GM18499 (cell line): Measurements from ENCODE around the gene RPL5.

Source experiments
- ATAC-seq: cut with Tn5 transposase; IDR thresholded peaks from one replicate; pipeline ENCODE4 v1.9.1; 2021; ENCODE audit warnings: moderate number of reproducible peaks; ENCODE audit not compliant: insufficient read depth, unreplicated experiment

RPL5 gene

DNA sequence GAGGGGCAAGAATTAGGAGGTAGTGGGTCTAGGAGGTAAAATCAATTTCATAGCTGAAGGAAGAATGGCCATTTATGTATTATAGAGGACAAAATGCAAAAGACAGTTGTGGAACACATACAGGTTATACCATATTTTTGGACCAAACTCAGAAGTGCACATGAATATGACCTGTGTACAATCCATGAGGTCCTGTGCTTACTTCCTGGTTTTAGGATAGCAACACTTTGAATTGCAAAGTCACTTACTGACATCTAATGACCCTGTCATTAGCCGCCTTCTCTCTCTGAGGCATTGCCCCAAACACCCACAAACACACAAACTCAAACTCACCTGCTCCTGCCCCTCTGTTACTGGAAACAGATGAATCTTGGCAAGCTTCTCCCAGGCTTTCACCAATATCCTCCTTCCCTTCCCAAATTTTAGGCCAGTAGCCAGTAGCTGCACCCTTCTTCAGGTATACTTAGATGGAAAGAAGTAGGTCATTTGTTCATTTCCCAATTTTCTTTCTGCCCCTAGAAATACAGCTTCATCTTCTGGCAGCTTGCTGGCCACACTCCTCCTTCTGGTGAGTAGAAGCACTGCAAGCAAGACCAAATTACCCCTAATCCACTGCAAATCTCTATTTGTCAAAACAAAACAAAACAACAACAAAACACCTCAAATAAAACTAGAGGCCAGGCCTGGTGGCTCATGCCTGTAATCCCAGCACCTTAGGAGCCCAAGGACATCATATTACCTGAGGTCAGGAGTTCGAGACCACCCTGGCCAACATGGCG lies 13.7 kb upstream of the RPL5 start:
- no peak for ATAC-seq

GRCh38 chr1:92820024-92820423 lies 11.8 kb upstream of the RPL5 start:
- ATAC-seq = no peak

DNA sequence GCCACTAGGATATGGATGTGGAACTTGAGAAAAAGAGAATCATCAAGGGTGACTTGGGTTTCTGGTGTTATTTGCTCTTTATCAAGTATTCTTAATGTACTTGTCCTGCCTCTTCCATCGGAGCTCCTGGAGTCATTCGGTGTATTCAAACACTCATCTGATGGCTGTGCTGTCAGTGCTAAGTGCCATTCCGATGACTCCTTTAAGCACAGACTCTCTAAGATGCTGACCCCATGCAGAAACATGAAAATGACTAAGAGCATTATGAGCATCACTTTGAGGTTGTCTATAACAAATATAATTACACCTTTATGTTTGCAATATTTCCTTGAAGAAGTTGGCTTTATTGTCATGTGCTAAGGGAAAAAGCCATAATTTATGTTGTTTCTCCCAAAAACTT lies 11.3 kb upstream of the RPL5 start:
- no peak for ATAC-seq

- no peak for ATAC-seq
Observed at GRCh38 chr1:92822879-92823278, 9.0 kb upstream of the RPL5 start.

DNA sequence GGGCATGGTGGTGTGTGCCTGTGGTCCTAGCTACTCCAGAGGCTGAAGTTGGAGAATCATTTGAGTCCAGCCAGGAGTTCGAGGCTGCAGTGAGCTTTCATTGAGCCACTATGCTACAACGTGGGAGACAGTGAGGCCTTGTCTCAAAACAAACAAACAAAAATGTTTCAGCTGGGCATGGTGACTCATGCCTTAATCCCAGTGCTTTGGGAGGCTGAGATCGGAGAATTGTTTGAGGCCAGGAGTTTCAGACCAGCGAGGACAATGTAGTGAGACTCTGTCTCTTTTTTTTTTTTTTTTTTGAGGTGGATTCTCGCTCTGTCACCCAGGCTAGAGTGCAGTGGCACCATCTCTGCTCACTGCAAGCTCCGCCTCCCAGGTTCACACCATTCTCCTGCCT lies 5.0 kb upstream of the RPL5 start:
- no peak for ATAC-seq

DNA sequence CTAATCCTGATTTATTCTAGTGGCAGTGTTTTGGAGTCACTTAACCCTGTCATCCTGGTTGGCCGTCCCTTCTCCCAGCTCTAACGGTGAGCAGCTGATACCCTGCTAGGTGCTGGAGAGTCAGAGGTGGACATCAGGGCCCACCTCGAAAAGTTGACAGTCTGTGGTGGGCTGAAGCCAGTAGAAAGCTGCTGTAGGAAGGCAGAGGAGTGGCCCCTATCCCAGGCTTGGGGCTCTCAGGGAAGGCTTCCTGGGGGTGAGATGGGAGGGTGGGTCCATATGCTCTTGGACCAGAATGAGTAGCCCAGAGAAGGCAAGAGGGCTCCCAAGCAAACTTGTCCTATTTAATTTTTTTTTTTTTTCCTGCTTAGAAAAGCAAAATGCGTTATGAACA lies 475 bp upstream of the RPL5 start:
- no peak for ATAC-seq

DNA sequence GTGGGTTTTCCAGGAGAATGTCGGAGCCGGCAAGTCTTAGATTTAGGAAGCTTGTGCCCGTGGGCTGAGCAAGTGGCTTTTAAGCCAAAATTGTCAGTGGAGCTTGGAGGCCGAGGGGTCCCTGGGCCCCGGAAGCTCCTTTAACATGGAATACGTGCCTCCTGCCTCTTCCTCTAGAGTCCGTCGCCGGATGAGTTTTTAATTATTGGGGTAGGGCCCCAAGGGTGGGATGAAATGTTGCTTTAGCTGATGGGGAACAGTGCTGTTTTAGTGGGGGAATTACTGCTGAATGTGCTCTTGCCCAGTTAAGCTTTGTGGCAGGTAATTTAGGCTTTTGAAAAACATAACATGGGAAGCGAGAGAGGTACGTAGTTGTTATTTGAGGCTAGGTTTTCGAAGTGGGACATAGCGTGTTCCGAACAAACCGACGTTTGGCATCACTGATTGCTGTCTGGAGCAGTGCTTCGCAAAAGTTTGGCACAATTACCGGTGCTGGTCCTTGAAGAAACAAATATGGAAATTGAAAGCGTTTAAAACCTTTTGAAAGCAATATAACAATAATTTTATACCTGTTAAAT lies 786 bp downstream of the RPL5 start:
- no peak for ATAC-seq

DNA sequence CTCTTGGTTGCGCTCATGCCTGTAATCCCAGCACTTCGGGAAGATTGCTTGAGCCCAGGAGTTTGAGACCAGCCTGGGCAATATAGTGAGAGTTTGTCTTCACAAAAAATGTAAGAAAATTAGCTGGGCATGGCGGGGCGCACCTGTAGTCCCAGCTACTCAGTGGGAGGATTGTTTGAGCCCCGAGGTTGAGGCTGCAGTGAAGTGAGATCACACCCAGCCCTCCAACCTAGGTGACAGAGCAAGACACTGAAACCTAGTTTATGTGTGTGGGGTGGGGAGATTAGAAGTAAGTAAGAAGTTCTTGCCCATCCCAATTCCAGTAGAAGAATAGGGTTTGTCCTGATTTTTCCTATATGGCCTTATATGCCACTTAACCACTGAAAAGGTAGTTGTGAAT lies 2.0 kb downstream of the RPL5 start:
- no peak for ATAC-seq

- no peak for ATAC-seq
Observed at GRCh38 chr1:92834617-92835016, 2.8 kb downstream of the RPL5 start.

DNA sequence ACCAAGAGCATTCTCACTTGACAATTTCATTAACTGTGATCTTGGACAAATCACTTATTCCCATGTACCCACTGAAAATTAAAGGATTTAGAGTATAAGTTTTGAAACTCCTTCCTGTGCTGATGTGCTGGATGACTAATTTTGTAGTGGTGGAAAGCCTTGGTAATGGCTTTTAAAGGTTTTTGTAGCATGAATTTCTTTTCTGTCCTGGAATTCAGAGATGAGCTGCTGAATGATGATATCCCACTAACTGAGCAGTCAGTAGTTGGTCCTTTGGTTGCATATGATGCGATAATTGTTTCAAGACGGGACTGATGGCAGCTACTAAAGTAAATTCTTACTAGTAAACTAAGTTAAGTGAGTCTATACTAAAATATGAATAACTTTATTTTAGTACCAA lies 5.2 kb downstream of the RPL5 start:
- ATAC-seq = no peak

DNA sequence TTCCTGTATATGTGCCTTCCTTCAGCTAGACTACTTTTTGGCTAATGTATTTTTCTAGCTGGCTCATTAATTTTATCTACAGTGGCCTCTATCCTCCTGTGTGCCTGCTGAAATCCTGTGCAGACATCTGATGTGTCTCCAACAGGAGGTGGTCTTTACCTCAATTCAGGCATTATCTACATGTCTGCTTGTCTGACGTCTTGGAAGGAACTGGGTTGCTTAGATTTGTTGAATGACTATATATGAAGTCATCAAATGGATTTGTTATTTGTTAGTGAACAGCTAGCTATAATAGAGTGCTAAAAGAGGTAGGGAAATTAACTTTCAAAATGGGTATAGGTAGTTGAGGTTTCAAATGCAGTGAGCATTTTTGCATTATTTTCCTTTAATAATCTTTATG lies 6.7 kb downstream of the RPL5 start:
- no peak for ATAC-seq

- no peak for ATAC-seq
Observed at GRCh38 chr1:92839442-92839841, 7.6 kb downstream of the RPL5 start.

- no peak for ATAC-seq
Observed at GRCh38 chr1:92840600-92840999, 8.8 kb downstream of the RPL5 start.

GRCh38 chr1:92842082-92843045 lies 10.5 kb downstream of the RPL5 start:
- no peak for ATAC-seq

DNA sequence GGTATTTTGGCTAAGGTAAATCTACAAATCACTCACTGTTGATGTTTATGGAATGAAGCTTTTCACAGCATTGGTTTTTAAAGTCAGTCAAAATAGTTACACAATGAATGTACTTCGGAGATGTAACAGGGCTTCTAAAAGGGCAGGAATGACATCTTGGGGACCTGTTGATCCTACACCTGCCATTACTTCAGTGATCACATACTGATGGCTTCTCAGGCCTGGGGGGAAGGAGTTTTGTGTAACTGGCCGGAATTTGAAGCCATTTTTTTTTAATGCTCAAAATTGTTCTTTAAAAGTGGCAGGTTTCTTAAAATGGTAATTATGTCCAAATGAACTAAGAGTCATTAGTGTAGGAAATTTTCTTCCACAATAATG lies 11.2 kb downstream of the RPL5 start:
- no peak for ATAC-seq

GRCh38 chr1:92843429-92844352 lies 11.9 kb downstream of the RPL5 start:
- no peak for ATAC-seq

GRCh38 chr1:92844439-92844838 lies 12.6 kb downstream of the RPL5 start:
- ATAC-seq = no peak

DNA sequence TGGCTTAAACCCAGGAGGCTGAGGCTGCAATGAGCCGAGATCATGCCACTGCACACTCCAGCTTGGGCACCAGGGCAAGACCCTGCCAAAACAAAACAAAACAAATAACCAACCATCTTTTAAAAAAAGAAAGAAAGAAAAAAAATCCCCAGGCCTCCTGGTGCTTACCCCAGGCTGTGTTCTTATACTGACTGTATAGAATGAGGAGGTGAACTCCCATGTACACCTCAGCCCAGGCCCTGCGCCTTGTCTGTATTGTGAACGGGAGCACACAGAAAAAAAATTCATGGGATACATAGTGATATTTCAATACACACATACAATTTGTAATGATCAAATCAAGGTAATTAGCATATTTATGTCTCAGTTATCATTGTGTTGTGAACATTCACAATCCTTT lies 14.1 kb downstream of the RPL5 start:
- no peak for ATAC-seq

- ATAC-seq = no peak
Observed at GRCh38 chr1:92848201-92848600, 16.4 kb downstream of the RPL5 start.

DNA sequence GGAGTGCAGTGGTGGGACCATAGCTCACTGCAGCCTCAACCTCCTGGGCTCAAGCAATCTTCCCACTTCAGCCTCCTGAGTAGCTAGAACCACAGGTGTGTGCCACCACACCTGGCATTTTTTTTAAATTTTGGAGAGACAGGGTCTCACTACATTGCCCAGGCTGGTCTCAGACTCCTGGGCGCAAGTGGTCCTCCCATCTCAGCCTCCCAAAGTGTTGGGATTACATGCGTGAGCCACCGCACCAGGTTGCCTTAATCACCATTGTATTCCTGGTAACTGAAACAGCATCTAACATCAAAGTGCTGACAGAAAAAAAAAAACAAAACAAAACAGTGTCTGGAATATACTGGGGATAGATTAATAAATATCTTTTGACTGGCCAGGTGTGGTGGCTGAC lies 18.2 kb downstream of the RPL5 start:
- ATAC-seq = no peak
